IPS-18a (cell line): ENCODE measurements around the gene KIF20B.
"Not testable (repeated sequence)": the region's sequence is repeated elsewhere in the genome, so short reads cannot be mapped to it uniquely, and the experiment has no call there.

Experiments used
- H3K27ac ChIP-seq: one replicate; pipeline ENCODE4 v1.5.1; 2013; ENCODE audit warnings: low read length
- H3K27me3 ChIP-seq: one replicate; pipeline ENCODE4 v1.6.1; 2013; ENCODE audit warnings: mild to moderate bottlenecking, low read length; ENCODE audit not compliant: control insufficient read depth, insufficient read depth
- H3K36me3 ChIP-seq: one replicate; pipeline ENCODE4 v1.6.1; 2013; ENCODE audit warnings: low read depth, low read length; ENCODE audit not compliant: control insufficient read depth
- H3K4me1 ChIP-seq: one replicate; pipeline ENCODE4 v1.6.1; 2013; ENCODE audit warnings: low read depth, low read length; ENCODE audit not compliant: control insufficient read depth
- H3K4me3 ChIP-seq: one replicate; pipeline ENCODE4 v1.5.1; 2013; ENCODE audit warnings: low read length
- H3K9ac ChIP-seq: one replicate; pipeline ENCODE4 v1.6.1; 2013; ENCODE audit warnings: mild to moderate bottlenecking, low read length, moderate library complexity
- H3K9me3 ChIP-seq: one replicate; pipeline ENCODE4 v1.6.1; 2013; ENCODE audit warnings: low read depth, low read length; ENCODE audit not compliant: control insufficient read depth

Gene KIF20B

GRCh38 chr10:89738551-89739209 is 37.3 kb downstream of the KIF20B start:
- Histone ChIP-seq H3K4me3 (no peak overlapping the region), H3K27ac (no peak overlapping the region), H3K4me1 (no peaks in the 10 kb centered on the region), H3K27me3 (no peaks in the 10 kb centered on the region), H3K9me3 (no peaks in the 10 kb centered on the region), H3K9ac (no peak overlapping the region), H3K36me3 (peaks cover 43% of the 10 kb centered on the region)

- Histone ChIP-seq H3K4me3 (no peak overlapping the region), H3K27ac (no peak overlapping the region), H3K9ac (no peak overlapping the region), H3K36me3 (peaks cover 57% of the 10 kb centered on the region), H3K4me1 (no peaks in the 10 kb centered on the region), H3K9me3 (no peaks in the 10 kb centered on the region), H3K27me3 (no peaks in the 10 kb centered on the region)
These were observed 39.9 kb downstream of the KIF20B start for GRCh38 chr10:89741126-89741762.

- Histone ChIP-seq H3K9ac (no peak overlapping the region), H3K27me3 (no peaks in the 10 kb centered on the region), H3K4me3 (no peak overlapping the region), H3K27ac (no peak overlapping the region), H3K36me3 (peaks cover 36% of the 10 kb centered on the region), H3K4me1 (no peaks in the 10 kb centered on the region), H3K9me3 (no peaks in the 10 kb centered on the region)
These were observed 42.6 kb downstream of the KIF20B start for GRCh38 chr10:89744026-89744425.

- Histone ChIP-seq H3K27ac (no peak overlapping the region), H3K4me1 (no peaks in the 10 kb centered on the region), H3K9ac (no peak overlapping the region), H3K9me3 (no peaks in the 10 kb centered on the region), H3K36me3 (peaks cover 27% of the 10 kb centered on the region), H3K27me3 (no peaks in the 10 kb centered on the region), H3K4me3 (no peak overlapping the region)
These were observed 44.5 kb downstream of the KIF20B start for GRCh38 chr10:89745903-89746302.

- Histone ChIP-seq H3K4me3 (no peak overlapping the region), H3K9ac (no peak overlapping the region), H3K27ac (no peak overlapping the region), H3K4me1 (no peaks in the 10 kb centered on the region), H3K9me3 (no peaks in the 10 kb centered on the region), H3K27me3 (no peaks in the 10 kb centered on the region), H3K36me3 (peaks cover 27% of the 10 kb centered on the region)
These were observed 49.1 kb downstream of the KIF20B start for GRCh38 chr10:89750441-89750840.

- H3K27me3 ChIP-seq: no peaks in the 10 kb centered on the region
- no peaks in the 10 kb centered on the region for H3K4me1 ChIP-seq
- no peak overlapping the region for H3K4me3 ChIP-seq
- H3K27ac ChIP-seq: no peak overlapping the region
- no peak overlapping the region for H3K9ac ChIP-seq
- no peaks in the 10 kb centered on the region for H3K9me3 ChIP-seq
- peaks cover 55% of the 10 kb centered on the region for H3K36me3 ChIP-seq
These were observed 54.0 kb downstream of the KIF20B start for GRCh38 chr10:89755374-89755773.

- Histone ChIP-seq H3K9me3 (no peaks in the 10 kb centered on the region), H3K27ac (no peak overlapping the region), H3K27me3 (no peaks in the 10 kb centered on the region), H3K36me3 (peaks cover 68% of the 10 kb centered on the region), H3K4me3 (no peak overlapping the region), H3K9ac (no peak overlapping the region), H3K4me1 (no peaks in the 10 kb centered on the region)
These were observed 58.1 kb downstream of the KIF20B start for GRCh38 chr10:89759531-89759930.

GRCh38 chr10:89763671-89764070 is 62.3 kb downstream of the KIF20B start:
- not testable (repeated sequence) for H3K27ac ChIP-seq, H3K4me3 ChIP-seq, H3K27me3 ChIP-seq, H3K4me1 ChIP-seq, H3K9ac ChIP-seq, H3K9me3 ChIP-seq
- peaks cover 62% of the 10 kb centered on the region for H3K36me3 ChIP-seq

- Histone ChIP-seq H3K4me1 (no peaks in the 10 kb centered on the region), H3K27me3 (no peaks in the 10 kb centered on the region), H3K27ac (no peak overlapping the region), H3K4me3 (no peak overlapping the region), H3K9ac (no peak overlapping the region), H3K36me3 (peaks cover 55% of the 10 kb centered on the region), H3K9me3 (no peaks in the 10 kb centered on the region)
These were observed 70.3 kb downstream of the KIF20B start for GRCh38 chr10:89771684-89772083.

- H3K27me3 ChIP-seq: no peaks in the 10 kb centered on the region
- H3K27ac ChIP-seq: no peak overlapping the region
- no peak overlapping the region for H3K9ac ChIP-seq
- no peaks in the 10 kb centered on the region for H3K4me1 ChIP-seq
- no peaks in the 10 kb centered on the region for H3K9me3 ChIP-seq
- peaks cover 47% of the 10 kb centered on the region for H3K36me3 ChIP-seq
- H3K4me3 ChIP-seq: no peak overlapping the region
These were observed 71.7 kb downstream of the KIF20B start for GRCh38 chr10:89773081-89773480.

- H3K27me3 ChIP-seq: no peaks in the 10 kb centered on the region
- peaks cover 22% of the 10 kb centered on the region for H3K36me3 ChIP-seq
- H3K27ac ChIP-seq: no peak overlapping the region
- no peak overlapping the region for H3K9ac ChIP-seq
- no peak overlapping the region for H3K4me3 ChIP-seq
- H3K4me1 ChIP-seq: no peaks in the 10 kb centered on the region
- H3K9me3 ChIP-seq: no peaks in the 10 kb centered on the region
These were observed 75.3 kb downstream of the KIF20B start for GRCh38 chr10:89776665-89777064.

GRCh38 chr10:89782470-89782869 is 81.1 kb downstream of the KIF20B start:
- H3K36me3 ChIP-seq: peaks cover 5% of the 10 kb centered on the region
- H3K9ac ChIP-seq: no peak overlapping the region
- no peak overlapping the region for H3K4me3 ChIP-seq
- no peak overlapping the region for H3K27ac ChIP-seq
- H3K27me3 ChIP-seq: no peaks in the 10 kb centered on the region
- H3K9me3 ChIP-seq: no peaks in the 10 kb centered on the region
- H3K4me1 ChIP-seq: peaks cover 6% of the 10 kb centered on the region
